AG08395 (cell line): ENCODE results near the gene KIRREL1.
"Not testable (repeated sequence)": the region's sequence is repeated elsewhere in the genome, so short reads cannot be mapped to it uniquely, and the experiment has no call there.

Experiments
- DNase-seq: peaks from one replicate; pipeline ENCODE4 v3.0.0; 2012; ENCODE audit warnings: mixed read lengths, low spot score

KIRREL1 gene

DNA sequence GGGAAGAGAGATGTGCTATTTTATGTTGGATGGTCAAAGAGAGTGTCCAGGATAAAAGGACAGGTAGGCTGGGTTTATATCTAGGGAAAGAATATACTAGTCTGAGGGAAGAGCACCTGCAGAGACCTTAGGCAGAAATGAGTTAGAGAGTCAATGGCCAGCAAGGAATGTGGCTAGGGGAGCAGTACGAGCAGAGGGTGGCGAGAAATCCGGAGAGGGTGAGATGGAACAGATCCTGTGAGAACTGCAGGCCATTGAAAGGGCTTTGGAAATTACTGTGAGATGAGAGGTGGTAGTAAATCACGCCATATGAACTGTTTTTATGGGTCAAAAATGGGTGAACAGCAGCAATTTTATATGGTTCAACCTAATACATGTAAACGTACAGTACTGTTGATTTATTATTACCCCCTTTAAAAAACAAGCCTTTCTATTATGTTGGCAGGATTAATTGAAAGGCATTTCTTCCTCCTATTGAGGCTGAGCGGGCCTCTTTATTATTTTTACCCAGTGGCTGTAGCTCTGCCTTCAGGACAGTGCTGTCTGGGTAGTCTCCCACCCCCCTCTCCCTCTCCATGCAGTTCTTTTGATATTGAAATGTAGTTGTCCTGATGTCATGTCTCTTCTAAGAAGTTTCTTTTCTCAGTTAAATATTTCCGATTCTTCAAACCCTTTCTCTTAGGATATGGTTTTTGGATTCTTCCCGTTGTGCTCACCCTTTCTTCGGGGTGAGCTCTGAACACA, 112.1 kb downstream of the KIRREL1 start:
- no peak for DNase-seq

DNA sequence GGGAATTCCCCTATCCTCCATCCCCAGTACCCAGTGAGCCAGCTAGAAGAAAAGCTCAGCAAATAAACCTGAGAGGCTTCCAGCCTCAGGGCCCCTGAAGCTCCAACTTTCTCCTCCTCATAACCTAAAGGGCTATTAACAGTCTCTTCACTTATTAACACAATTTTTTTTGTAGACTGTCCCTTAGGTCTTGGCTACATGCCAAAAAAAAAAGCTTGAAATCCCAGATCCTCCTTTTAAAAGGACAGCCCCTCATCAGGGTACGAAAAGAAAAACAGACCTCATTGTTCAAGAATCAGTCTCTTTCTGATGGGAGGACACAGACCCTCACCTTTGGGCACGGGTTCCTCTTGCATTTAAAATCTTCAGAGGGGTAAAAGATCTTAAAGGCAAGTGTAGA, 114.5 kb downstream of the KIRREL1 start:
- no peak for DNase-seq

DNA sequence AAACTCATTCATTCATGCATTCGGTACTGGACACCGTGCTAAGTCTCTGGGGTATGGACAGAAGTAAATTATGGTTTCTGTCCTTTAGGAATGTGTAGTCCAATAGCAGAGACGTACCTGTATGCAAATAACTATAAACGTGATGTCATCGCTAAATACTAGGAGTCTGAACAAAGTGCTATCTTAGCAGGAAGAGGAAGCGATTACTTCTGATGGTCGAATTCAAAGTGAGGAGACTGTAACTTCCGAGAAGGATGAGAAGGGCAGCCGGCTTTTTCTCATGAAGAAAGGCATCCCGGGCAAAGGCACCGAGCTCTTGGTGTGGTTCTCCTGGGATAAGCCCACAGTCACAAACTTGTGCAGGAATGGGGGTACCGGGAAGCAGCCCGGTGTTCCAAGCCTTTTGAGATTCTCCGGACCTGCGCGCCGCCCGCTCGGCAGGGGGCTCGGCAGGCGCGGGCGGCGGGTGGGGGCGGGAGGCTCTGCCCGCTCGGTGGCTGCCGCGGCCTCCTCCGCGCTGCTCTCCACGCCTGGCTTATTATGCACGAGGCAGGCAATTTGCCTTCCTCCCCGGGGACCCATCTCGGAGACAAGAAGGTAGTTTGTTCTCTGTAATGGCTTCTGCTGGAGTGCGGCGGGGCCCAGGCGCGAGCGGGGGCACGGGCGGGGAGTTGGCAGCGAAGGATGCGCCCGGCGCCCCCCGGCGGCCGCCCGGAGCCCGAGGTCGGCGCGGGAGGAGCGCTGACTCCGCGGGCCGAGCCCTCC, 119.7 kb downstream of the KIRREL1 start:
- DNase-seq: peak; percentile 55

DNA sequence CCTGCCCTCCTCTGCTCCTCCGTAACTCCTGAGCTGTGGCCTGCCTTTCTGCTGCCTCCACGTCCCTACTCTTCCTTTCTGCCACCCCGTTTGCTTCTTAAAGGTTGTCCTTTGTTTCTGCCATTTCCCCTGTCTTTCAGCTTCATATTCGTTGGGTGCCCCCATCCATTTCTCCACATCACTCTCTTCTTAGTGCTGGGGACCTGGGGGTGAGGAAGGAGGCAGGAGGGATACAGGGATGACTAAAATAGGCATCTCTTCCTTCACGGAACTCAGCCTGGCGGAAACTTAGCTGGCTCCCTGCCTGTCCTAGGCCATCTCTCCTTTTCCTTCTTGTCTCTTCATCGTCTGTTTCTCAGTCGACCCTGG, 120.3 kb downstream of the KIRREL1 start:
- DNase-seq: no peak

DNA sequence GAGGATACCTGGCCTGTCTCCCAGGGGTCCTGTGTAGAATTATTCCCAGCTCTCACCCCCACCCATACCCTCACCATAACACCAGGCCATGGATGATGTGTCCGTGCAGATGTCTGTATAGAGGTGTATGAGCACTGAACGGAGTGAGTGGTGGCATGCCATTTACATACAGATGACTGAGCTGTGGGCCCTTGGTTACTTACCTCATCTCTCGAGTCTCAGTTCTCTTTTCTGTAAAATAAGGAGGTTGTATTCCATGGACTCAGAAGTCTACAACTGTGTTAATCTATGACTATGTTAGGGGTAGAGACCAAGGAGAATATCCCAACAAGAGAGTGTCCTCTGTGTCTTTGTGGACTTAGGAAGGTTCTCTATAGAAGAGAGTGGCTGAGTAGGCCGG, 121.7 kb downstream of the KIRREL1 start:
- DNase-seq: no peak

DNA sequence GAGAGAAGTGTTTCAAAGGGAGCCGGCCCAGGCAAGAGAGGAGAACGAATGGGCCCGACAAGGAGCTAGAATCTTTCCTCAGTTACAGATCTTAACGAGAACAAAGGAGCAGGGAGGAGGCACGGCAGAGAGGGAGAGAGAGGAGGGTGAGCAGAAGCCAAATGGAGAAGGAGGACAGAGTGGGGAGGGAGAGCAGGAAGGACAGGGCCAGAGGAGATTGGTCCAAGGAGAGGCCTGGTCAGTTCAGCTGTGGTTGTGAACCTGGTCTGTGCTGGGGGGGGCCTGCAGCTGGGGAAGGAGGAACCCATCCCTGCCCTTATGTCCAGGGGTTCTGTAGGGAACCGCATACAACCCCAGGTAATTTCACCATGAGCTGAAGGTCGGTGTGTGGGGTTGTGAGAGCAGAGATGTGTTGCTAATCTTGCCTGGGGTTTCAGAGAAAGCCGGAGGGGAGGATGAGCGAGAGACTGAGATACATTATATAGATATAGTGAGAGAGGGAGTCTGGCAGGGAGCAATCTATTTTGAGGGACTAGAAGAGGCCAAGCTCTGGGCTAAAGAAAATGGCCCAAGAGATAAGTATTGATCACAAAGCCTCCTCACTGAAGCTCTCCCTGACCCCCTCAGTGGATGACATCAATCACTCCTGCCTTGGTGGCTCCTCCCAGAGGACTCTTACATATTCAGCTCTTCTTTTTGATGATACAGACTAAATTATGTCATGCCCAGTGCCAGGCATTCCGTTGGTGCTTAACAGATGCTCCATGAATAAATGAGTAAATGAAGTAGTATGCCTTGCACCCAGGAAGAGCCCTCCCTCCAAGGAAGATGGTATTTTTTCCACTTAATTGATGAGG, 123.1 kb downstream of the KIRREL1 start:
- DNase-seq: no peak

DNA sequence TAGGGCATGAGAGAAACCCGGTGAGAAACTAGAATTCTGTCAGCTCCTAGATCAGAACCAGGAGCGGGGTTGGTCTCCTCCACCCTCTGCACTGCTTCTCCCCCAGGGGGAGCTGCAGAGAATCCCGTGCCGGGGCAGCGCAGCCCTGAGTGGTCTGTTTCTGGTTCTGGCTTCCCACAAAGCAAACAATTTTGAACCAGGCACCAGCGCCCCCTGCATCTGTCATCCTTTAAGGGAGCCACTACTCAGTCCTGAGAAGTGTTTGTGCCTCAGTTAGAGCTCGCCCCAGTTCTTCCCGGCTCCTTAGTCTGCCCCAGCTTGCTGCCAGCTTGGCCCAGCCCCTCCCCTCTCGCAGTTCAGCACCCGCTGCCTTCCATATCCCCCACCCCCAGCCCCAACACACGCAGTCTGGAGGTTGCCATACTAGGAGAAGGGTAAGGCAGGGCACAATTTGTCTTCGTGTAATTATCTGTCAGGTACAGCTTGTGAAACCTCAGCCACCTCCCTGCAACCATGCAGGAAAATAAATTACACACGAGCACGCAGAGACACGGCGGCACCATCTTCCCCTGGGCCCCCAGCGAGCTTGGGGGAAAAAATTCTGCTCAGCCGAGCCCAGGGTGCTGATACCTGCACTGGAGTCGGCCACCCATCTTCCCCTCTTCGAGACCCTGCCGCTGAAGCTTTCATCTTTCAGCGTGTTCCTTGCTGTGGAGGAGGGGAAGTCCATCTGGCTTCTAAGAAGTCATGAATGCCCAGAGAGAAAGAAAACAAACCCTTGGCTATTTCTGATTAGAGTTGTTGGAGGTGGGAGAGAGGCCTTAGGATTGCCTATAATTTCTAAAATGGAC, 124.6 kb downstream of the KIRREL1 start:
- DNase-seq: peak; percentile 75

DNA sequence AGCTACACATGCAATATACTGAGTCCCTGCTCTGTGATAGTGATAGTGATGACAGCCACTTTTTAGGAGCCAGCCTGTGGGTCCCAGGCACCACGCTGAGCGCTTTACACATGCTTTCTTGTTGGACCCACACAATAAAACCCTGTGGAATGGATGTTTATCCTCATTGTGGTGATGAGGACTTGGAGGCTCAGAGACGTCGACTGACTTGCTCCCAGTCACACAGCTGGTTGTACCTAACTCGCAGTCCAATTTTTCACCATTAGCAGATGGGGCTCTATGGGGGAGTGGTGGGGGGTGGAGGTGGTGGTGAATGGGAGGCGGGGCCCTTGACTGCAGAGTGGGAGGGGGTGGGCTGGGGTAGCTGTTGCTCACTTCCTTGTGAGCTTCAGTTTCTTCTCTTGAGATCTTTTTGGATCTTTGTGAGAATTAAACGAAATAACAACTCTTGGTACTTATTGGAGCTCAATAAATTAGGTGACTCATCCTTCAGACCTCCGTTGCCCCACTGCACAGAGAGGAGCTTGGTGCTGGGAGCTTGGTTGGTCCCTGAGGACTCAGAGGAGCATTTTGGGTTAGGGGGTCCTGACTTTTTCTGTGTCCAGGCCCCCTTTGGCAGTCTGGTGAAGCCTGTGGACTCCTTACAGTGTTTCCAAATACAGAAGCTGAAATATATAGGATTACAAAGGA, 125.4 kb downstream of the KIRREL1 start:
- no peak for DNase-seq

DNA sequence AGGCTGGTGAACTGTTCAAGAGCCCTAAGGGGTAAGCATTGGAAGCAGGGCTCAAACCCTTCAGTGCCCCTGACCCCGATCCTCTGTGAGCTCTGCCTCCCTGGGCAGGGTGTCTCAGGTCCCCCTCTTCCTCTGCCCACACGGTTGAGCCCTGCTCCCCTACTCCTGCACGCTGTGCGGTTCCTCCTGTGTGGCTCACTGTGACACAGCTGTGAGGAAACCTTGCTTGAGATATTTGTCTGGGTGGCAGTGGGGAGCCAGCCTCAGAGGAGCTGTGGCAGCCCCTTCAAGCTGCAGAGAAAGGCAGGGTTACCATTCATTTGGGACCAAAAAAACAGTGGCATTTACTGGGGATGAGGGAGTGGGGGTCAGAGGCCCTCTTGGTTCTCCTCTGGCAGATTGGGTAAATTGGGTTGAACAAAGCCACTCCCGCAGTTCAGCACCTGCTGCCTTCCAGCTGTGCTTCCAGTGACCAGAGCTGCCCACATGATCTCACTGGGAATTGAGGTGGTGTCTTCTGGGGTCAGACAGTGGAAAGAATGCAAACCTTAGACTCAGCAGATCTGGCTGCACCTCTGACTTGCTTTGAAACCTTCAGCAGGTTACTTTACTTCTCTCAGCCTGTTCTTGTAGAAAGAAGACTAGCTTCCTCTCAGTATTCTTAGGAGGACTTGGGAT, 126.7 kb downstream of the KIRREL1 start:
- DNase-seq: no peak

DNA sequence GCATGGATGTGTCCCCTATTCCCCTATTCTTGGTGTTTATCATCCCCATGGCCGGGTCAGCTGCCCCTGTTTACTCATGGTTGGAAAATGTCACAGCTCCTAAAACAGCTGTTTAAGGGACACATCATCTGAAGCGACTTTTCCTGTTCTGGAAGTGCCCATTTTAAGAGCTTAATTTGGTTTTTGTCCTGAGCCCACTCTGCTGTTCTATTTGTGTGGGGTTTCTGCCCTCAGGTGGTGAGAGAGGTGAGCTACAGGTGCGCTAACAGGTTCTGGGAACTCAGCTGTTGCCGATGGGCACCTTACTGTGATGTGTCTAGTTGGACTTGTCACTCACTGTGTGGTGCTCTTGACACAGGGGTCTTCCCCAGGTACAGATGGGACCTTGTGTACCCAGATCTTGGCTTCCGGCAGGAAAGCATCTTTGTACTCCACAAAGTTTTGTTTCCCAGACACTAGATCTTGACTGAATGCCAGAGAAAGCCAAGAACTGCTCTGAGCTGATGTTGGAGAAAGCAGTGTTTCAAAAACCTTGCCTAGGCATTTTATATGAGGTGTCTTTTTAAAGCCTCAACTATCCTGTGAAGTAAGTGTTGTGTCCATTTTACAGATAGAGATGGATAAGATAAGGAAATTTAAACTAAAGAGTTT, 128.3 kb downstream of the KIRREL1 start:
- DNase-seq: peak; percentile 44

DNA sequence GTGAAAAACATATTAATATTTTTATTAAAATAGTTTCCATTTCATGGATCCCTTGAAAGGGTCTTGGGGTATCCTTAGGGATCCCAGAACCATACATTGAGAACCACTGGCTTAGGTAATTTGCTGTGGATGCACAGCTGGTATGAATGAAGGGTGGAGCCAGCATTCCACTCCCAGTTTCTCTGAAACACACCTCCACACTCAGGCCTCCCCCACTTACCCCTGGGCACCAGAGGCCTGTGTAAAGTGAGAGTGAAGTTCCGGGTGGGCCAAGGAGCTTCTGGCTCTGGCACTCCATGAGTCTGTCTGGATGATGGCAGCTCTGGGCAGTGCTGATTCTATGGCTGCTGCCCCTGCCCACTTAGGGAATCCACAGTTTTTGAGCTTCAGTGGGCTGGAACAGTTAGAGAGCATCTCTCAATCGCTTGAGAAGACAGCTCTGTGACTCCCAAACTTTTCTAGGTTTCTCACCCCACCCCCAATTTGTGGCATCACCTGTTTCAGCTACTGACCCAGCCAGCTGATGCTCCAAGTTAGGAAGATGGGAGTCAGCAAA, 129.5 kb downstream of the KIRREL1 start:
- DNase-seq: no peak

DNA sequence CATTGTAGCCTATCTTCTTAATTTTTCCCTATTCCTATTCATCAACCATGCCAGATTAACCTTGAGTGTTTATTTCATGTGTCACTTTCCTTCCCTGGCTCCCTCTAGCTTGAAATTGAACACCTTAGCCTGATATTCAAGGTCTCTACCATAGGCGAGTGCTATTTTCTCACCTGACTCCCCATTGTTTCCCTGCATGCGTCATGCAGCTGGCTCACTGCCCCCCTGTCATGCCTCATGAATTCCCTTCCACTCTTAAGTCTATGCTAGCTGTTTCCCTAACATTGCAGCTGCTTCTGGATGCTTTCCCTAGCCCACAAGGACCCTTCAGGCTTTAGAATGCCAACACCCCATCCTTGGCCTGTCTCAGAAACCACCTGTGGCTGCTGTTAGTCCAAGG, 130.6 kb downstream of the KIRREL1 start:
- no peak for DNase-seq

DNA sequence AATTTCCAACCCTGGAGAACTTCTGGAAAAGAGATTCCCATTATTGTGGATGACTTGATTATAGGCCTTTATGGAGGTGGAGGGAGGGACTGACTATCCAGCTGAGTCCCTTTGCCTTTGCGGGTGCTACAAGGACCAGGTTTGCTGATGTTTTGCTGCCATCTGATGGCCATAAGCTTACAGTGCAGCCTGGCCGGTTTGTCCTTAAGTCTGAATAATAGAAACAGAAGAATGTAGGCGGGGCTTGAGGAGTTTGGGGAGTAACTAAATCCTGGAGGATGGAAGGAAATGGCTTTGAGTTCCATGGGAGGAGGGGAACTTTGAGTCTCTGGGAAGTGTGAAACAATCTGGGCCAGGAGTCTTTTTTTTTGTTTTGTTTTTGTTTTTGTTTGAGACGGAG, 131.6 kb downstream of the KIRREL1 start:
- peak; percentile 94 for DNase-seq

DNA sequence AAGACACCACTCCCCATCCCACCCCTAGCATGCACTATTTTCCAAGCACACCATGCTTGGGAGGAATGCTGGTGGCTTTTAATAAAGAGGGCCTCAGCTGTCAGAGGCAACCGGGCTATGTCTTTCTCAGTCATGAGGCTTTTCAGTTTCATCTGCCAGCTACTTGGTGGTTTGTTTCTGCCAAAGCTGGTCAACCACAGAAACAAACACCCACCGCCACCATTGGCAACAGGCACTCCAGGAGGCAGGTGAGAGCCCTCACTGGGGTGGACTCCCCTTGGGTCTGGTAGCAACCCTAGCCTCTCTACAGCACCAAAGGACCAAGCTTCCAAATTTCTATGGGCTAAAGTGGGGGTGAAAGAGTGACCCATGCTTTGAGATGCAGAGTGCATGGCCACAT, 133.0 kb downstream of the KIRREL1 start:
- DNase-seq: no peak

DNA sequence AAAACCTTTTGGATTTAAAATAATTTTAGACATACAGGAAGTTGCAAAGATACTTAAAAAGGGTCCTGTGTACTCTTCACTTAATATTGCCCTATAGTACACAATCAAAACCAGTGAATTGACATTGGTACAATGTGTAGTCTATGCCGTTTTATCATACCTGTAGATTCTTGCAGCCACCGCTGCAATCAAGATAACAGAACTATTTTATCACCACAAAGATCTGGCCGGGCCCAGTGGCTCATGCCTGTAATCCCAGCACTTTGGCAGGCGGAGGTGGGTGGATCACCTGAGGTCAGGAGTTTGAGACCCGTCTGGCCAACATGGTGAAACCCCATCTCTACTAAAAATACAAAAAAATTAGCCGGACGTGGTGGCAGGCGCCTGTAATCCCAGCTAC, 135.1 kb downstream of the KIRREL1 start:
- not testable (repeated sequence) for DNase-seq

DNA sequence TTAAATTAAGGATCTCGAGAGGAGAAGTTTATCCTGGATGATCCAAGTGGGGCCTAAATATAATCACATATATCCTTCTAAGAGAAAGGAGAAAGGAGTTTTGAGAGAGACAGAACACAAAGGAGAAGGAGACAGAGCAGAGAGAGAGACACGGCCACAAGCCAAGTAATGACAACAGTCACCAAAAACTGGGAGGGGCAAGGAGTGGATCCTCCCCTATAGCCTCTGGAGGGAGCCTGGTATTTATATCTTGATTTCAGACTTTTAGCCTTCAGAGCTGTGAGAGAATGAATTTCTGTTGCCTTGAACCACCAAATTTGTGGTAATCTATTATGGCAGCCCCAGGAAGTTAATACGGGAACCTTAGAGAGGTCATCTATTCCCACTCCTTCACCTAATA, 137.8 kb downstream of the KIRREL1 start:
- DNase-seq: no peak

DNA sequence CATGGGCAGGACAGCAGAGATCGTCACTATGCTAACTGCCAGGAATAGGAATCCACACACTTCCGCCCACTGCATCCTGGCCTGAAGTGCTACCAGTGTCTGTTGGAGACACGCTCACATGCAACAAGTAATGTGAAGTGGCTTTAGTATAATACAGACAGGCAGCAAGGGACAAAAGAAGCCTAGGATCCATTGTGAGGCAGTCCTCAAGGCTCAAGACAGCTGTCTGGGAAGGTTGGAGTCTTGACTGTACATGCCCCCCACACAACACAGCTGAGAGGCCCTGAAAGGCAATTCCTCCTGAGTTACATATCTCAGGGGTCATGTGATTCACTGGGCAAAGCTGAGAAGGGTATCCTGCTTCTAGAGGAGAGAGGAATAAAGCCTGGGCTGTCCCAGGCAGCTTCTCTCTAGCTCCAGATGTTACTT, 147.3 kb downstream of the KIRREL1 start:
- no peak for DNase-seq

DNA sequence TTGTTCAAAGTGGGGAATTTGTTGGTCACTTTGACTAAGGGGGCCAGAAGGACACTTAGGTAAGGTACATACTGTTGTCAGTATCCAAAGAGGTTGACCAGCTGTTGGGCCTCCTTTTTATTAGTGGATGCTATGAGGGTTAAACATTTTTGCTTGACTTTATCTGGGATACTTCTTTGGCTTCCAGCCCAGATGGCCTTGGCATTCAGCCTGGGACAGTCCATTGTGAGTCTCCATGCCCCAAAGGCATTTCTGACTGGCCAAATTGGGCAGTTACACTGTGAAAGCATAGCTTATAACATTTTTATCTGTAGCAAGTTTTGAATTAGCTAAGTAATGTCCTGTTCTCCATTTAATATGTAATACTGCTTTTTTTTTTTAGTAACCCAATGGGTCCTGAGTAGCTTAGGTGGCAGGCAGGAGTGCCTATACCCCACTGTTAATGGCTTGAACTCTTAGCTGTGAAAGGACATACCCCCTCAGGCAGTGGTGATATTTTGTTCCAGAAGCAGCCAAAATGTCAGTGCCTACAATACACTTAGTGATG, 151.8 kb downstream of the KIRREL1 start:
- DNase-seq: peak; percentile 34

DNA sequence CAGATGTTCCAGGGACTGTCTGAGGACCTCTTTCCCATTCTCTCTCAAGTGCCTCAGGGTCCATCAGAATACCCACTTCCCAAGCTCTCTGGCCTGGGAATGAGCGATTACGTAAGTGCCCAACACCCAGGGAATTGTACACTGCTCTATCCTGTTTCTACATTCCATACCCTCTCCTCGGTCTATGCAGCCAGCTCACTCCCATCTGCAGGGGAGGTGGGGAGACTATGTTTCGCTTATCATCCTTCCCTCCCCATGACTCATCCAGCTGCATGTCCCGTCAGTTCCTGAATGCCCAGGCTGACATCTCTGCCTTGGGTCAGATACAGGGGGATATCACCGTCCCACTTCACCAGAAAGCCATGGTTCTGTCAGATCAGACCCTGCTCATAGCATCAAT, 152.7 kb downstream of the KIRREL1 start:
- no peak for DNase-seq
